Measurements from ENCODE around the gene CCER1. TPM values are rescaled to one million over a fixed set of nuclear protein-coding genes. Genes with fewer than 3 reads are reported as not detected.

CCER1 gene
- total RNA-seq, 1 donor from 2014 or later, result not detected

DNA sequence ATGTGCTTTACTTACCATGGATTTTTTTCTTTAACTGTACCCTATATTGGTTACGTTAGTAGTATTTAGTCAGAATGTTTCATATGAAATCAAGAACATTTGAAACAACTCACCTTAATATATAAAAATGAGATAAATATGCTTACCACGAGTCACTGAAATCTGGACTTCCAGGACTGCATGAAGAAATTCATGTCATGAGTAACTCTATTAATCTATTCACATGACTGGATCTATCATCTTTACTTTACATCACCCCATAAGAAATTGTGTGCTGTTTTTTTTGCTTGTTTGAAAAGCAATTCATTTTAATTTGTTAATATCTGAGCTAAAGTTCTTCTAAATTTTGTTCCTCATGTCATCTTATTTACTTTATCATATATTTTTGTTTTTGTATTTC is 44.6 kb upstream of the CCER1 start:
- no peaks in the 10 kb centered on the region for H3K9me3 Mint-ChIP-seq
- H3K36me3 Mint-ChIP-seq, result no peaks in the 10 kb centered on the region
- DNase-seq (ENCODE audit: low spot score), result no peak
- H3F3A ChIP-seq (ENCODE audit: low read depth), result no peaks in the 10 kb centered on the region
- H3K79me2 ChIP-seq (ENCODE audit: low read depth), result no peaks in the 10 kb centered on the region
- H3K27ac Mint-ChIP-seq, result no peak overlapping the region
- H3K4me3 ChIP-seq, result no peak overlapping the region
- no peak overlapping the region for H3K9ac ChIP-seq
- no peak overlapping the region for H3K27ac ChIP-seq
- H3K9me3 ChIP-seq (ENCODE audit: low read depth), result no peaks in the 10 kb centered on the region
- TF ChIP-seq, protein P1, sequence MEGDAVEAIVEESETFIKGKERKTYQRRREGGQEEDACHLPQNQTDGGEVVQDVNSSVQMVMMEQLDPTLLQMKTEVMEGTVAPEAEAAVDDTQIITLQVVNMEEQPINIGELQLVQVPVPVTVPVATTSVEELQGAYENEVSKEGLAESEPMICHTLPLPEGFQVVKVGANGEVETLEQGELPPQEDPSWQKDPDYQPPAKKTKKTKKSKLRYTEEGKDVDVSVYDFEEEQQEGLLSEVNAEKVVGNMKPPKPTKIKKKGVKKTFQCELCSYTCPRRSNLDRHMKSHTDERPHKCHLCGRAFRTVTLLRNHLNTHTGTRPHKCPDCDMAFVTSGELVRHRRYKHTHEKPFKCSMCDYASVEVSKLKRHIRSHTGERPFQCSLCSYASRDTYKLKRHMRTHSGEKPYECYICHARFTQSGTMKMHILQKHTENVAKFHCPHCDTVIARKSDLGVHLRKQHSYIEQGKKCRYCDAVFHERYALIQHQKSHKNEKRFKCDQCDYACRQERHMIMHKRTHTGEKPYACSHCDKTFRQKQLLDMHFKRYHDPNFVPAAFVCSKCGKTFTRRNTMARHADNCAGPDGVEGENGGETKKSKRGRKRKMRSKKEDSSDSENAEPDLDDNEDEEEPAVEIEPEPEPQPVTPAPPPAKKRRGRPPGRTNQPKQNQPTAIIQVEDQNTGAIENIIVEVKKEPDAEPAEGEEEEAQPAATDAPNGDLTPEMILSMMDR (IDR thresholded peaks at IDR 0.05), result no peak
- no peak for TF ChIP-seq EZH2phosphoT487 (IDR thresholded peaks at IDR 0.05)
- TF ChIP-seq EZH2 (IDR thresholded peaks at IDR 0.05), result no peak
- no peaks in the 10 kb centered on the region for H4K20me1 ChIP-seq (ENCODE audit: low read depth)
- no peaks in the 10 kb centered on the region for H3K27me3 ChIP-seq
- peaks cover 9% of the 10 kb centered on the region for H3K4me1 Mint-ChIP-seq
- no peak overlapping the region for H3K4me2 ChIP-seq
- no peak overlapping the region for H3K4me3 Mint-ChIP-seq
- no peaks in the 10 kb centered on the region for H3K27me3 Mint-ChIP-seq (ENCODE audit: insufficient read depth, low read depth)
- H3K4me1 ChIP-seq, result no peaks in the 10 kb centered on the region
- no peaks in the 10 kb centered on the region for H3K36me3 ChIP-seq
- no peak overlapping the region for H2AFZ ChIP-seq (replicated peaks)

DNA sequence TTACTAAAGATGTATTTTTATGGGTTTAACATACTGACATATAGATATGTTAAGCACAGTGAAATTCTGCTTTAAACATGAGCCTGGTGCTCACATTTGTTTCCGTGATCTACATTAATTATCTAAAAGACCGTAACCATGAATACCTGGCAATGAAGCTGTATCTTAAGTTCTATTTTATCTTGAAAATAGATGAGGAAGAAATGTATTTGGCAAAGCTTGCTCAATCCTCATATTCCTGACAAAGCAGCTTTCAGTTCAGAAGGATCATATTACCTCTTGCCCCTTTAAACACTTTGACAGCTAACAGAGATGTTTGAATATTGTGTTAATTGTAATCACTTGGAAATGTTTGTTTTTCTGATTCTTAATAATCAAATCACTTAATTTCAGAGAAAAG is 40.0 kb upstream of the CCER1 start:
- no peak for DNase-seq (ENCODE audit: low spot score)
- no peaks in the 10 kb centered on the region for H3F3A ChIP-seq (ENCODE audit: low read depth)
- peaks cover 4% of the 10 kb centered on the region for H3K36me3 Mint-ChIP-seq
- no peak overlapping the region for H3K4me3 Mint-ChIP-seq
- no peak overlapping the region for H3K9ac ChIP-seq
- no peaks in the 10 kb centered on the region for H4K20me1 ChIP-seq (ENCODE audit: low read depth)
- no peak overlapping the region for H3K4me2 ChIP-seq
- H3K4me3 ChIP-seq, result no peak overlapping the region
- H3K79me2 ChIP-seq (ENCODE audit: low read depth), result no peaks in the 10 kb centered on the region
- no peak overlapping the region for H3K27ac ChIP-seq
- H3K27me3 ChIP-seq, result no peaks in the 10 kb centered on the region
- no peak overlapping the region for H3K27ac Mint-ChIP-seq
- no peaks in the 10 kb centered on the region for H3K27me3 Mint-ChIP-seq (ENCODE audit: insufficient read depth, low read depth)
- peaks cover 20% of the 10 kb centered on the region for H3K9me3 Mint-ChIP-seq
- H3K4me1 ChIP-seq, result no peaks in the 10 kb centered on the region
- TF ChIP-seq, protein P1 (IDR thresholded peaks at IDR 0.05), result no peak
- TF ChIP-seq EZH2 (IDR thresholded peaks at IDR 0.05), result no peak
- H3K9me3 ChIP-seq (ENCODE audit: low read depth), result no peaks in the 10 kb centered on the region
- no peak overlapping the region for H2AFZ ChIP-seq (replicated peaks)
- no peaks in the 10 kb centered on the region for H3K36me3 ChIP-seq
- peaks cover 16% of the 10 kb centered on the region for H3K4me1 Mint-ChIP-seq

DNA sequence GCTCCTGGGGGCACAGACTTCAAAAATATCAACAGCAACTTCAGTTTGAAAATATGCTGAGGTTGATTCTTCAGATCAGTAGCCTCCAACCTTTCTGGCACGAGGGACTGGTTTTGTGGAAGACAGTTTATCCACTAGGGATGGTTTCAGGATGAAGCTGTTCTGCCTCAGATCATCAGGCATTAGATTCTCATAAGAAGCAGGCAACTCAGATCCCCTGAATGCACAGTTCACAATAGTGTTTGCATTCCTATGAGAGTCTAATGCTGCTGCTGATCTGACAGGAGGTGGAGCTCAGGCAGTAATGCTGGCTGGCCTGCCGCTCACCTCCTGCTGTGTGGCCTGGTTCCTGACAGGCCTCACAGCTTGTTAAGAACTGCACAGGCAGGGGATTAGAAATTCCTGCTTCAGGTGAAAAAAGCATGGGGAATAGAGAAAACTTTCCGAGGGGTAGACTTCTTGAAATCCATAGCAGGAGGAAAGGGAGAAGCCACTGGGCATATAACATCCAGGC is 37.0 kb upstream of the CCER1 start:
- no peak overlapping the region for H3K27ac ChIP-seq
- no peaks in the 10 kb centered on the region for H3F3A ChIP-seq (ENCODE audit: low read depth)
- H3K36me3 ChIP-seq, result no peaks in the 10 kb centered on the region
- H3K36me3 Mint-ChIP-seq, result peaks cover 6% of the 10 kb centered on the region
- no peak overlapping the region for H3K27ac Mint-ChIP-seq
- H3K4me3 ChIP-seq, result no peak overlapping the region
- peaks cover 2% of the 10 kb centered on the region for H3K27me3 Mint-ChIP-seq (ENCODE audit: insufficient read depth, low read depth)
- H4K20me1 ChIP-seq (ENCODE audit: low read depth), result no peaks in the 10 kb centered on the region
- H3K4me1 ChIP-seq, result no peaks in the 10 kb centered on the region
- no peak overlapping the region for H3K4me3 Mint-ChIP-seq
- H3K9ac ChIP-seq, result no peak overlapping the region
- H2AFZ ChIP-seq (replicated peaks), result no peak overlapping the region
- no peaks in the 10 kb centered on the region for H3K9me3 ChIP-seq (ENCODE audit: low read depth)
- no peaks in the 10 kb centered on the region for H3K79me2 ChIP-seq (ENCODE audit: low read depth)
- peaks cover 22% of the 10 kb centered on the region for H3K9me3 Mint-ChIP-seq
- H3K4me1 Mint-ChIP-seq, result peaks cover 16% of the 10 kb centered on the region
- TF ChIP-seq EZH2phosphoT487 (IDR thresholded peaks at IDR 0.05), result no peak
- TF ChIP-seq, protein P1 (IDR thresholded peaks at IDR 0.05), result no peak
- no peak for TF ChIP-seq EZH2 (IDR thresholded peaks at IDR 0.05)
- peak; percentile 27 for DNase-seq (ENCODE audit: low spot score)
- no peak overlapping the region for H3K4me2 ChIP-seq
- no peaks in the 10 kb centered on the region for H3K27me3 ChIP-seq
